Memory B cell (primary cell): ENCODE measurements around the gene IFNL2.
"Not testable (repeated sequence)": the region's sequence is repeated elsewhere in the genome, so short reads cannot be mapped to it uniquely, and the experiment has no call there.

Experiments used
- ATAC-seq: fragments of 150-1000 bp; cut with Tn5 transposase; 2 replicates; pipeline ENCODE4 v1.10.0; 2021; ENCODE audit warnings: low read depth, mild to moderate bottlenecking, moderate library complexity
- DNase-seq, 2 donors: peaks; one replicate each; pipeline ENCODE4 v3.0.0; 2022; ENCODE audit warnings: low spot score in 2 of 2
- H3K27ac Mint-ChIP-seq: one replicate; pipeline ENCODE4 v1.8.0; 2022; ENCODE audit warnings: mild to moderate bottlenecking, moderate library complexity, mixed read lengths
- H3K27me3 Mint-ChIP-seq: one replicate; pipeline ENCODE4 v1.8.0; 2022; ENCODE audit warnings: mixed read lengths
- H3K36me3 Mint-ChIP-seq: one replicate; pipeline ENCODE4 v1.8.0; 2022; ENCODE audit warnings: mild to moderate bottlenecking, mixed read lengths
- H3K4me1 Mint-ChIP-seq: one replicate; pipeline ENCODE4 v1.8.0; 2022; ENCODE audit warnings: mixed read lengths
- H3K4me3 Mint-ChIP-seq: one replicate; pipeline ENCODE4 v1.8.0; 2022; ENCODE audit warnings: mild to moderate bottlenecking, moderate library complexity, mixed read lengths
- H3K9me3 Mint-ChIP-seq: one replicate; pipeline ENCODE4 v1.8.0; 2022; ENCODE audit warnings: mixed read lengths

Gene IFNL2

DNA sequence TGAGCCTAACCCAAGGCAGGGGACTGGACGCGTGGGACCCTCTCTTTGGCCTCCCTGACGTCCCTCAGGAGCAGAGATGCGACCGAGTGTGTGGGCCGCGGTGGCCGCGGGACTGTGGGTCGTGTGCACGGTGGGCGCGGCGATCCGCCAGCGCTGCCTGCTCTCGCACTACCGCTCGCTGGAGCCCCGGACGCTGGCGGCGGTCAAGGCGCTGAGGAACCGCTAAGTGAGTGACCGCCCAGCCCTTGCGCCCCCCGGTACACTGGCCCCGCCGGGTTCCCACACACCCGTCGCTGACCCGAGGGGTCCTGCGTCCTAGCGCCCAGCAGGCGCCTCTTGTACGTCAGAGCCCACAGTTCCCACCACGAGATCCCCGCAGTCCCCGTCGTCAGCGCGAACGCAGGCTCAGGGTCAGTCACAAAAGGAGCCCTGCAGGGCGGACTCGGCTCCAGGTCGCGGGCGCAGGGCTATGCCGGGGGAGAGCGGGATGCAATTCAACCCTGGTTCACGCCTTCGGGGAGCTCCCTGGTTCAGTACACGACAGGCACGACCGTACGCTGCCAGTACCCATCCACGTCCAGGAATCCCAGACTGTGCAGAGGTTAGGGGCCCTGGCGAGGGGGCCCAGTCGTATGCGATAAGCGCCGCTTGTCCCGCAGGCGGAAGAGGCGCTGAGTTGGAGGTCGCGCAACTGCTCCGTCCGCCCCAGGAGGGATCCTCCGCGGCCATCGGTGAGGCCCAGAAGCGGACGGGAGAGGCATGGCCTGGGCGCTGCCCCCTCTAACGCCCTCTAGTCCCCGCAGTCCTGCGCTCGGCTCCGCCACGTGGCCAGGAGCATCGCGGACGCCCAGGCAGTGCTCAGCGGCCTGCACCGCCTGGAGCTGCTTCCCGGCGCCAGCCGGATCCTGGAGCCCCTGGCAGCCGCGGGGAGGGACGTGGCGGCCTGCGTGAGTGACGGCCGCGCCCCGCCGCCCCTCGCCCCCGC, 3.6 kb upstream of the IFNL2 start:
- H3K4me3 Mint-ChIP-seq: no peak overlapping the region
- H3K27ac Mint-ChIP-seq: no peak overlapping the region
- H3K27me3 Mint-ChIP-seq: peaks cover 20% of the 10 kb centered on the region
- no peak for DNase-seq
- peaks cover 5% of the 10 kb centered on the region for H3K4me1 Mint-ChIP-seq
- H3K36me3 Mint-ChIP-seq: no peaks in the 10 kb centered on the region
- no peaks in the 10 kb centered on the region for H3K9me3 Mint-ChIP-seq
- no peak for ATAC-seq

DNA sequence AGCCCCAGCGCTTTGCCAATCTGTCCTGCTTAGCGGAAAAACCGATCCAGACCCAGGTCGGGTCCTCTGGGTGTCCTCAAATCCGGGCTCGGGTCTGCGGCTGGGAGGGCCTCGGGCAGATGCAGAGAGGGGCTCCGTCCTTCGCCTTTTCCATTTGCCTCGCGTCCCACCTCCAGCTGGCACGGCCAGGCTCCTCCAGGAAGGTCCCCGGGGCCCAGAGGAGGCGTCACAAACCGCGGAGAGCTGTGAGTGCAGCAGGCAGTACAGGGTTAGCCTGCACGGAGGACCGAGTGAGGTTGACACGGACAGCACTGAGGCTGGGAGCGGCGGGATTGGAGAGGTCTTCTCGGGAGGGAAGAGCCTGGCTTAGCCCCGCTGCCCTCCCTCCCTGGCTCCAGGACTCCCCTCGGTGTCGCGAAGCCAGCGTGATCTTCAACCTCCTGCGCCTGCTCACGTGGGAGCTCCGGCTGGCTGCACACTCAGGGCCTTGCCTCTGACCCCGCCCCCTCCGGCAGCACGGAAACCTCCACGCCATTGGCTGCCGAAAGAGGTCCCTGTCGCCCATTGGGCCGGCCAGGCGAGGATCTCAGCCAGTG, 2.8 kb upstream of the IFNL2 start:
- Mint-ChIP-seq H3K27me3 (peaks cover 20% of the 10 kb centered on the region), H3K36me3 (no peaks in the 10 kb centered on the region), H3K4me1 (peaks cover 5% of the 10 kb centered on the region), H3K4me3 (no peak overlapping the region), H3K9me3 (no peaks in the 10 kb centered on the region), H3K27ac (no peak overlapping the region)
- DNase-seq (no peak), ATAC-seq (no peak)

- H3K4me3 Mint-ChIP-seq, H3K4me1 Mint-ChIP-seq, H3K36me3 Mint-ChIP-seq, DNase-seq, ATAC-seq, H3K27ac Mint-ChIP-seq, H3K9me3 Mint-ChIP-seq: not testable (repeated sequence)
- peaks cover 21% of the 10 kb centered on the region for H3K27me3 Mint-ChIP-seq
These were observed 481 bp downstream of the IFNL2 start for GRCh38 chr19:39268531-39269223.

- not testable (repeated sequence) for H3K36me3 Mint-ChIP-seq, ATAC-seq, DNase-seq, H3K4me3 Mint-ChIP-seq, H3K27ac Mint-ChIP-seq, H3K9me3 Mint-ChIP-seq, H3K4me1 Mint-ChIP-seq
- H3K27me3 Mint-ChIP-seq: peaks cover 18% of the 10 kb centered on the region
These were observed 1.2 kb downstream of the IFNL2 start for GRCh38 chr19:39269369-39269768.

GRCh38 chr19:39270036-39270871, 2.1 kb downstream of the IFNL2 start:
- ATAC-seq: no peak
- no peak for DNase-seq
- Mint-ChIP-seq H3K36me3 (no peaks in the 10 kb centered on the region), H3K4me3 (no peak overlapping the region), H3K9me3 (no peaks in the 10 kb centered on the region), H3K27me3 (peaks cover 18% of the 10 kb centered on the region), H3K27ac (no peak overlapping the region), H3K4me1 (peaks cover 2% of the 10 kb centered on the region)

DNA sequence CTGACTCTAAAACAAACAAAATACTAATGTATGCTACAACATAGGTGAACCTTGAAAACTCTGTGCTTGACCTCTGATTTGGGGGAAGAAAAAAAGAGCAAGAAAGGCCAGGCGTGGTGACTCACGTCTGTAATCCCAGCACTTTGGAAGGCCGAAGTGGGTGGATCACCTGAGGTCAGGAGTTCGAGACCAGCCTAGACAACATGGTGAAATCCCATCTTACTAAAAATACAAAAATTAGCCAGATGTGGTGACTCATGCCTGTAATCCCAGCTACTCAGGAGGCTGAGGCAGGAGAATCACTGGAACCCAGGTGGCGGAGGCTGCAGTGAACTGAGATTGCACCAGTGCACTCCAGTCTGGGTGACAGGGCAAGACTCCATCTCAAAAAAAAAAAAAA, 5.7 kb downstream of the IFNL2 start:
- not testable (repeated sequence) for H3K36me3 Mint-ChIP-seq, H3K9me3 Mint-ChIP-seq, H3K27ac Mint-ChIP-seq, H3K4me3 Mint-ChIP-seq, H3K4me1 Mint-ChIP-seq, DNase-seq, ATAC-seq
- peaks cover 25% of the 10 kb centered on the region for H3K27me3 Mint-ChIP-seq

DNA sequence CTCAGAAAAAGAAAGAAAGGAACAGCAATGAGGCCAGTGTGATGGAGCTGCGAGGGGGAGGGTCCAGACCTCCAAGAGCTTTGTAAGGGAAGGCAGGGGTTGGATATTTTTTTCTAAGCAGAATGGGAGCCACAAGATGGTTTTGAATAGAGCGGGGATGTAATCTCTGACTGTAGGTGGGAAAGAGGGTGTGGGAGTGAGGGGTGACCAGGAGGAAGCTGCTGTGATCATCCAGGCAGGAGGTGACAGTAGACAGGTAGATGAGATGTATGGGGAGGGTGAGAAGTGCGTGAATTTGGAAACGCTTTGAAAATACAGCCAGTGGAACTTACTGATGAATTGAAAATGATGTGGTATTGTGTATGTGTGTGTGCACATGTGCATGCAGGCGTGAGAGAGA, 7.4 kb downstream of the IFNL2 start:
- H3K27ac Mint-ChIP-seq: no peak overlapping the region
- no peak for DNase-seq
- no peak overlapping the region for H3K4me3 Mint-ChIP-seq
- ATAC-seq: no peak
- peaks cover 19% of the 10 kb centered on the region for H3K27me3 Mint-ChIP-seq
- H3K36me3 Mint-ChIP-seq: no peaks in the 10 kb centered on the region
- no peaks in the 10 kb centered on the region for H3K4me1 Mint-ChIP-seq
- H3K9me3 Mint-ChIP-seq: no peaks in the 10 kb centered on the region

- Mint-ChIP-seq H3K36me3 (no peaks in the 10 kb centered on the region), H3K27me3 (peaks cover 13% of the 10 kb centered on the region), H3K9me3 (no peaks in the 10 kb centered on the region), H3K4me1 (no peaks in the 10 kb centered on the region), H3K27ac (no peak overlapping the region), H3K4me3 (no peak overlapping the region)
- ATAC-seq (no peak), DNase-seq (no peak)
These were observed 8.5 kb downstream of the IFNL2 start for GRCh38 chr19:39276740-39277139.

DNA sequence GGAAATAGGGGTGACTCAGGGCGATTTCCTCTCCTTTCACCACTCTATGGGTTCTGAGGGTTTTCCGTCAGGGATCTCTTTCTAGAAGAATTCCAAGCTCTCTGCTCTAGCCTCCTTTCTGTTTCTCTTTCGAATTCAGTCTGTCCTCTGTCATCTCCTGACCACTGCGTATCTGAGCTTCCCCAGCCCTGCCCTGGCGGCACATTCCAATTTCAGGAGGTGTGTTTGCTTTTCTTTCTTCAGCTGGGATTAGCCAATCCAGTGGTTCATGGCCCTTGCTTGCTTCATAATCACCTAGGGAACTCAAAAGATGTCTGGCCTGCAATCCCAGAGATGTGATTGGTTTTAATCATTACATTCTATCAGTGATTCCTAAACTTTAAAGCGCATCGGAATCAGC, 9.4 kb downstream of the IFNL2 start:
- Mint-ChIP-seq H3K27me3 (peaks cover 13% of the 10 kb centered on the region), H3K4me3 (no peak overlapping the region), H3K27ac (no peak overlapping the region), H3K4me1 (no peaks in the 10 kb centered on the region), H3K9me3 (no peaks in the 10 kb centered on the region), H3K36me3 (no peaks in the 10 kb centered on the region)
- ATAC-seq (no peak), DNase-seq (no peak)

DNA sequence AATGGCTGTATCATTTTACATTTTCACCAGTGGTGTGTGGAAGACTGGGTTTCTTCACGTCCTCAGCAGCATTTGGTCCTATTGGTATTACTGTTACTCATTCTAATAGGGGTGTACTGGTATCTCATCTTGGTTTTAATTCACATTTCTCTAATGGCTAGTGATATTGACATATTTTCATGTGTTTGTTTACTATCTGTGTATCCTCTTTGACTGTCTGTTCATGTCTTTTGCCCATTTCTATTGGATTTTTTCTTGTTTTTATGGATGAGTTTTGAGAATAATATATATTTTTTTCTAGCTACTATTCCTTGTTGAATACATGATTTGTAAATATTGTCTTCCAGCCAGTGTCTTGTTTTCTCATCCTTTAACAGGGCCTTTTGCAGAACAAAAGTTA, 13.8 kb downstream of the IFNL2 start:
- Mint-ChIP-seq H3K4me1 (no peaks in the 10 kb centered on the region), H3K9me3 (peaks cover 6% of the 10 kb centered on the region), H3K4me3 (no peak overlapping the region), H3K27me3 (peaks cover 10% of the 10 kb centered on the region), H3K27ac (no peak overlapping the region), H3K36me3 (no peaks in the 10 kb centered on the region)
- DNase-seq (no peak), ATAC-seq (no peak)

- Mint-ChIP-seq H3K27me3 (peaks cover 6% of the 10 kb centered on the region), H3K27ac (no peak overlapping the region), H3K4me3 (no peak overlapping the region), H3K4me1 (no peaks in the 10 kb centered on the region), H3K9me3 (peaks cover 6% of the 10 kb centered on the region), H3K36me3 (no peaks in the 10 kb centered on the region)
- ATAC-seq (no peak), DNase-seq (no peak)
These were observed 15.8 kb downstream of the IFNL2 start for GRCh38 chr19:39284032-39284431.

GRCh38 chr19:39293394-39293793, 25.2 kb downstream of the IFNL2 start:
- Mint-ChIP-seq H3K4me3 (no peak overlapping the region), H3K27me3 (peaks cover 24% of the 10 kb centered on the region), H3K27ac (no peak overlapping the region), H3K9me3 (peaks cover 4% of the 10 kb centered on the region), H3K36me3 (peaks cover 3% of the 10 kb centered on the region), H3K4me1 (peaks cover 3% of the 10 kb centered on the region)
- no peak for ATAC-seq
- no peak for DNase-seq

- peaks cover 3% of the 10 kb centered on the region for H3K36me3 Mint-ChIP-seq
These were observed 28.0 kb downstream of the IFNL2 start, which contains the start of gene IFNL1 for GRCh38 chr19:39296055-39296645. TSS of gene IFNL1 (plus strand) at chr19:39296407. CDS start at chr19:39296422, 15 bp downstream.

More at GRCh38 chr19:39296055-39296645, 28.0 kb downstream of the IFNL2 start, which contains the start of gene IFNL1:
- DNase-seq: no peak
- peaks cover 3% of the 10 kb centered on the region for H3K4me1 Mint-ChIP-seq
- H3K9me3 Mint-ChIP-seq: no peaks in the 10 kb centered on the region
- H3K27ac Mint-ChIP-seq: no peak within 1 kb of the TSS
- H3K27me3 Mint-ChIP-seq: peaks cover 23% of the 10 kb centered on the region
- H3K4me3 Mint-ChIP-seq: no peak within 1 kb of the TSS
- ATAC-seq: no peak
